ENCODE results near the gene MAN1A2. TPM values are rescaled to one million over a fixed set of nuclear protein-coding genes. Genes with fewer than 3 reads are reported as not detected.
A peak's percentile ranks its signal among the peaks of the same experiment; 100 is the strongest.

MAN1A2 gene
- total RNA-seq, 1 donor = 43.7 TPM

DNA sequence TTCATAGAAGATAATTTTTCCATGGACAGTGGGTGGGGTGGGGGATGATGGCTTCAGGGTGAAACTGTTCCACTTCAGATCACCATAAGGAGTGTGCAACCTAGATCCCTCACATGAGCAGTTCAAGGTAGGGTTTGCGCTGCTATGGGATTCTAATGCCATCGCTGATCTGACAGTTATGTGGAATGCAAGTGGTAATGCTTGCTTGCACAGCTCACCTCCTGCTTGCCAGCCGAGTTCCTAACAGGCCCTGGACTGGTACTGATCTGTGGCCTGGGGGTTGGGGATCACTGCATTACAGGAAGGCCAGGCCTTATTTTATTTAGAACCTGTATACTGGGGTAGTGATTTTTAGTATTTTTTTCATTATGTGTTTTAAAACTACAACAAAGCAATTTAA lies 22.0 kb downstream of the MAN1A2 start:
- DNase-seq (ENCODE audit: low read depth) = no peak
- TF ChIP-seq, protein P1, sequence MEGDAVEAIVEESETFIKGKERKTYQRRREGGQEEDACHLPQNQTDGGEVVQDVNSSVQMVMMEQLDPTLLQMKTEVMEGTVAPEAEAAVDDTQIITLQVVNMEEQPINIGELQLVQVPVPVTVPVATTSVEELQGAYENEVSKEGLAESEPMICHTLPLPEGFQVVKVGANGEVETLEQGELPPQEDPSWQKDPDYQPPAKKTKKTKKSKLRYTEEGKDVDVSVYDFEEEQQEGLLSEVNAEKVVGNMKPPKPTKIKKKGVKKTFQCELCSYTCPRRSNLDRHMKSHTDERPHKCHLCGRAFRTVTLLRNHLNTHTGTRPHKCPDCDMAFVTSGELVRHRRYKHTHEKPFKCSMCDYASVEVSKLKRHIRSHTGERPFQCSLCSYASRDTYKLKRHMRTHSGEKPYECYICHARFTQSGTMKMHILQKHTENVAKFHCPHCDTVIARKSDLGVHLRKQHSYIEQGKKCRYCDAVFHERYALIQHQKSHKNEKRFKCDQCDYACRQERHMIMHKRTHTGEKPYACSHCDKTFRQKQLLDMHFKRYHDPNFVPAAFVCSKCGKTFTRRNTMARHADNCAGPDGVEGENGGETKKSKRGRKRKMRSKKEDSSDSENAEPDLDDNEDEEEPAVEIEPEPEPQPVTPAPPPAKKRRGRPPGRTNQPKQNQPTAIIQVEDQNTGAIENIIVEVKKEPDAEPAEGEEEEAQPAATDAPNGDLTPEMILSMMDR (IDR thresholded peaks at IDR 0.05; ENCODE audit: insufficient read depth, low read length) = no peak
- no peak overlapping the region for H3K4me3 ChIP-seq (ENCODE audit: low read depth, low read length)

DNA sequence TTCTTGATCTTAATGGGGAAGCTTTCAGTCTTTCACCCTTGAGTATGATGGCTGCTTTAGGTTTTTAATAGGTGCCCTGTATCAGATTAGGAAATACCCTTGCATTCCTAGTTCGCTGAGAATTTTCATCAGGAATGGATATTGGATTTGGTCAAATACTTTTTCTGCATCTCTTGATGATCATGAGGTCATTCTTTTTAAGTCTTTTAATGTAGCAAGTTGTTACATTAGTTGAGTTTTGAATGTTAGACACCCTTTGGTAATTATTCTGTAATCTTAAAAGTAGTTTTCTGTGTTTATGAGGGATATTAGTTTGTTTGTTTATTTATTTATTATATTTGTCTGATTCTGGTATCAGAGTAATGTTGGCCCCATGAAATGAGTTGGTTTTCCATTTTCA lies 22.5 kb downstream of the MAN1A2 start:
- TF ChIP-seq, protein P1 (IDR thresholded peaks at IDR 0.05; ENCODE audit: insufficient read depth, low read length) = no peak
- no peak overlapping the region for H3K4me3 ChIP-seq (ENCODE audit: low read depth, low read length)
- no peak for DNase-seq (ENCODE audit: low read depth)

DNA sequence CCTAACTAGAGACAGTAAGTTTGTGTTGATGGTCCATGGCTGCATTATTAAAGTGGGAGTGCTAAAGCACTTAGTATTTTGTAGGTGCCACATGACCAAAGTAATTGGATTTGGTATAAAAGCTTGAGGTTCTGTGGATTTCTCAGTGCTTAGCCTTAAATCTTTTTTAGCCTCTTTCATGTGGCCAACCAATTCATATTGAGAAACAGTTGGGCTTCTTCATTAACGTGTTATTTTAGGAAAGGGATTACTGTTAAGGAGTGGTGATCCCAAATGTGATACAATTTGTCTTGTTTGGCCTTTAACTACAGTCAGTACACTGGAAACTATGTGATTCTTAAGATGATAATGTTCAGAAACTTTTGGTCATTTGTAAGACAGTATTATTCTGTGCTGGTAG lies 25.5 kb downstream of the MAN1A2 start:
- TF ChIP-seq, protein P1 (IDR thresholded peaks at IDR 0.05; ENCODE audit: insufficient read depth, low read length) = no peak
- no peak overlapping the region for H3K4me3 ChIP-seq (ENCODE audit: low read depth, low read length)
- peak; percentile 3 for DNase-seq (ENCODE audit: low read depth)

DNA sequence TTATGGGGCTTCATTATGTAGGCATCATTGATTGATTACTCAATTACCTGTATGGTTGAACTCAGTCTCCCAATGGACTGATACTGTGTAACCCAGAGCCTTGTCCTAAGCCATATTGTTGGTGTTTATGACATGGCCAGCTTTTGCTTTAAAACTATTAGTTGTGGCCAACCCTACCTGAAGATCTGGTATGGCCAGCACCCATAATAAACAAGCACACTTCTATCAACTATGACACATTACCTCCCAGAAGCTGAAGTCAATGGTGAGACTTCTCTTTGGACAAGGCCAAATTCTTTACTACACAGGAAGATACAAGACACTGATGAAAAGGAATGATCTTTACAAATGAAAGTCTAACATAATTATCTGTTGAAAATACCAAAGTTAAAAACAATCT lies 28.8 kb downstream of the MAN1A2 start:
- DNase-seq (ENCODE audit: low read depth) = no peak

DNA sequence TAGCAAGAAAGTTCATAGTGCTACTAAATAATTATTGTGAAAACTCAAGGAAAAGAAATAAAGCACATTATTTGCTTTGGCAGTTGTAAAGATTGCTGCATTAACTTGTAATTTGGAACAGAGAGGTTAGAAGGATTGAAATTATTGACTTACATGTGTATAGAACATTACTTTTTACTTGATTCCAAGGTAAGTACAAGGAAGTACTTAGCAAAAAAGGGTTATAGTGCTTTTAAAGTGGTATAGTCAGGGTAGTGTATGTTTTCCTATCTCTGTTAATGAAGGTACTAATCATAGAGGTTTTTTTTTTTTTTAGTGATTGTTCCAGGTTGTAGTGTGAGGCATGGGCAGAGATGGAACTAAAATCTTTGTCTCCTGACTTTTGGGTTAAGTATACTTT lies 29.4 kb downstream of the MAN1A2 start:
- DNase-seq (ENCODE audit: low read depth) = no peak
- TF ChIP-seq, protein P1 (IDR thresholded peaks at IDR 0.05; ENCODE audit: insufficient read depth, low read length) = no peak
- H3K4me3 ChIP-seq (ENCODE audit: low read depth, low read length) = no peak overlapping the region

More for the DNA sequence above, 28.8 kb downstream of the MAN1A2 start:
- no peak overlapping the region for H3K4me3 ChIP-seq (ENCODE audit: low read depth, low read length)
- TF ChIP-seq, protein P1 (IDR thresholded peaks at IDR 0.05; ENCODE audit: insufficient read depth, low read length) = no peak

DNA sequence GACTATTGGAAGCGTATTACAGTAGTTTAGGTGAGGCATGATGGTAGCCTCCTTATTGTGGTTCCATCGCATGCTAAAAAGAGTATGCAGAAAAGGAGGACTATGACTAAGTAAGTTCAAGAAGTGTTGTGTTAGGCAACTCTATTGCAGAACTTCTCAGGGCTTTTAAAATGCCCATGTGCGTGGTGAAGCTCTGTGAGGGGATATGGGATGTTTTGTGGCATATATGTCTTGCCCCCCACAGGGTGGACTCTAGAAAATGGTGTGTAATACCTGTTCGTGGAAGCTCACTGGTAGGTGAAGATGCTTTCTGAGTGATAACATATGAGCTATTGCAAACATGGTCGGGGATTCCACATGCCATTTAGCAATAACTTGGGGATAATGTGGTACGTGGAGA lies 31.7 kb downstream of the MAN1A2 start:
- no peak for DNase-seq (ENCODE audit: low read depth)
- TF ChIP-seq, protein P1 (IDR thresholded peaks at IDR 0.05; ENCODE audit: insufficient read depth, low read length) = no peak
- H3K4me3 ChIP-seq (ENCODE audit: low read depth, low read length) = no peak overlapping the region

DNA sequence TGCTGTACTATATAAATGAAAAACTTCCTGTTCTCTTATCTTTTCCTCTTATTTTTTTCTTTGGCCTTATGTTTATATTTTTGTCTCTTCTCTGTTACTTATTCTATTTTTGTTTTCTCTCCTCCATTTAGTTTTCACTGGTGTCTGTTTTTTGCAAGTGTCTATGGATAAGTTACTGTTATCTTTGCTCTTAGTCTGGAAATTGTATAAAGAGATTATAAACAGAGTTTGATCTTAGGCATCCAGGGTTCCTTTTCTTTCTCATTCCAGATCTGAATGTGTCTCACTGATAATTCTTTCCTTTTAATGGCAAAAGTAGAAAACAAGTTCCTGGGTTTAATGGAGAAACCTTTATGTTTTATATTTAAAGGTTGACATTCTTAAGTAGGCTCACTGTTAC lies 34.5 kb downstream of the MAN1A2 start:
- no peak overlapping the region for H3K4me3 ChIP-seq (ENCODE audit: low read depth, low read length)
- TF ChIP-seq, protein P1 (IDR thresholded peaks at IDR 0.05; ENCODE audit: insufficient read depth, low read length) = no peak
- no peak for DNase-seq (ENCODE audit: low read depth)

All from fibroblast of the aortic adventitia (primary cell).